Mesendoderm (in vitro differentiated cells): ENCODE measurements around the gene SULF2.

ENCODE experiments used
- DNase-seq: peaks from one replicate; pipeline ENCODE4 v3.0.0; 2013
- H2AK5ac ChIP-seq: 2 replicates; pipeline ENCODE4 v1.6.1; 2013; ENCODE audit warnings: low read length, inconsistent platforms
- H2BK120ac ChIP-seq: 2 replicates; pipeline ENCODE4 v1.6.1; 2013; ENCODE audit warnings: low read depth, mild to moderate bottlenecking, low read length, moderate library complexity, mixed read lengths
- H2BK15ac ChIP-seq: replicated peaks from 2 replicates; pipeline ENCODE4 v1.6.1; 2013; ENCODE audit warnings: low read depth, mild to moderate bottlenecking, moderate library complexity
- H2BK5ac ChIP-seq: 2 replicates; pipeline ENCODE4 v1.6.1; 2013; ENCODE audit warnings: low read length, inconsistent platforms
- H3K18ac ChIP-seq: 2 replicates; pipeline ENCODE4 v1.6.1; 2013; ENCODE audit warnings: mild to moderate bottlenecking, low read length, mixed read lengths
- H3K23ac ChIP-seq: one replicate; pipeline ENCODE4 v1.6.1; 2013; ENCODE audit warnings: low read length
- H3K27ac ChIP-seq: 2 replicates; pipeline ENCODE4 v1.5.1; 2013; ENCODE audit warnings: low read depth, mild to moderate bottlenecking, inconsistent platforms, low read length, moderate library complexity
- H3K27me3 ChIP-seq: 2 replicates; pipeline ENCODE4 v1.6.1; 2013; ENCODE audit warnings: low read length, control low read depth, mild to moderate bottlenecking, inconsistent platforms; ENCODE audit not compliant: insufficient read depth, poor library complexity
- H3K36me3 ChIP-seq: 2 replicates; pipeline ENCODE4 v1.6.1; 2013; ENCODE audit warnings: low read length, inconsistent platforms; ENCODE audit not compliant: control insufficient read depth, insufficient read depth
- H3K4ac ChIP-seq: one replicate; pipeline ENCODE4 v1.6.1; 2013; ENCODE audit warnings: low read depth, mild to moderate bottlenecking, low read length, moderate library complexity
- H3K4me1 ChIP-seq: 2 replicates; pipeline ENCODE4 v1.6.1; 2013; ENCODE audit warnings: low read depth, low read length, inconsistent platforms; ENCODE audit not compliant: control insufficient read depth
- H3K4me2 ChIP-seq: 2 replicates; pipeline ENCODE4 v1.6.1; 2013; ENCODE audit warnings: low read length
- H3K4me3 ChIP-seq: 2 replicates; pipeline ENCODE4 v1.5.1; 2013; ENCODE audit warnings: mild to moderate bottlenecking, low read length
- H3K56ac ChIP-seq: one replicate; pipeline ENCODE4 v1.6.1; 2013; ENCODE audit warnings: low read length
- H3K79me1 ChIP-seq: 2 replicates; pipeline ENCODE4 v1.6.1; 2013; ENCODE audit warnings: low read length, inconsistent platforms
- H3K79me2 ChIP-seq: 2 replicates; pipeline ENCODE4 v1.6.1; 2013; ENCODE audit warnings: mild to moderate bottlenecking, low read length; ENCODE audit not compliant: control insufficient read depth, insufficient read depth
- H3K9ac ChIP-seq: 2 replicates; pipeline ENCODE4 v1.6.1; 2013; ENCODE audit warnings: low read length, inconsistent platforms
- H4K5ac ChIP-seq: one replicate; pipeline ENCODE4 v1.6.1; 2013; ENCODE audit warnings: low read length
- H4K8ac ChIP-seq: one replicate; pipeline ENCODE4 v1.6.1; 2013; ENCODE audit warnings: low read depth, mild to moderate bottlenecking, control low read depth, low read length, moderate library complexity
- WGBS: extraction: QIAGEN DNeasy Blood & Tissue Kit; methylation state at CpG from one replicate; pipeline ENCODE4 v1.1.7; 2013; ENCODE audit warnings: low lambda C conversion rate, missing lambda C conversion rate; ENCODE audit not compliant: insufficient coverage; ENCODE audit errors: extremely low coverage; 5-methylcytosine and 5-hydroxymethylcytosine counted together

The SULF2 gene

DNA sequence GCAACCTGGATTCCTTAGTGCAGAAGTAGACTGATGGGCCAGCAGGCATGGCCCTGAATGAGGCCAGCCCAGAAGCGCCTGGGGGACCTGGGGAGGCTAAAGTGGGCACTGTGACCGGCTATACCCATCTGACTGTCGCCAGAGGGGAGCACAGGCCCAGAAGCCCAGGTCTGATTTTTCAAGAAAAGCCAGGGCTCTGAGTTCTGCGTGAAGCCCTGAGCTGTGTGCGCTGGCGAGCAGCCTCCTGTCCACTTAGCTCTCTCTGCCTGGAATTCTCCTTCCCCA is 111.7 kb downstream of the SULF2 start:
- WGBS: no CpG with 5 or more reads among the region's 6 CpGs
- DNase-seq: no peak

GRCh38 chr20:47672886-47673670 is 112.2 kb downstream of the SULF2 start:
- Histone ChIP-seq H3K4me3 (no peak overlapping the region), H2BK5ac (no peak overlapping the region), H4K8ac (no peak overlapping the region), H3K4me1 (no peaks in the 10 kb centered on the region), H4K5ac (no peak overlapping the region), H3K9ac (no peak overlapping the region), H3K36me3 (no peaks in the 10 kb centered on the region), H3K4ac (no peak overlapping the region), H2BK120ac (no peak overlapping the region), H3K79me2 (no peaks in the 10 kb centered on the region), H2BK15ac (no peak overlapping the region), H3K4me2 (no peak overlapping the region), H2AK5ac (no peak overlapping the region), H3K18ac (no peak overlapping the region), H3K79me1 (no peaks in the 10 kb centered on the region), H3K23ac (no peak overlapping the region), H3K27me3 (no peaks in the 10 kb centered on the region), H3K56ac (no peak overlapping the region), H3K27ac (no peak overlapping the region)
- WGBS: no CpG with 5 or more reads among the region's 16 CpGs
- DNase-seq: no peak

More for the DNA sequence above, 111.7 kb downstream of the SULF2 start:
- no peaks in the 10 kb centered on the region for H3K4me1 ChIP-seq
- H3K18ac ChIP-seq: no peak overlapping the region
- no peak overlapping the region for H2BK5ac ChIP-seq
- H3K27ac ChIP-seq: no peak overlapping the region
- no peaks in the 10 kb centered on the region for H3K79me1 ChIP-seq
- no peak overlapping the region for H3K4me2 ChIP-seq
- no peak overlapping the region for H3K56ac ChIP-seq
- no peaks in the 10 kb centered on the region for H3K36me3 ChIP-seq
- no peak overlapping the region for H4K8ac ChIP-seq
- H2BK120ac ChIP-seq: no peak overlapping the region
- H3K27me3 ChIP-seq: no peaks in the 10 kb centered on the region
- no peak overlapping the region for H2BK15ac ChIP-seq
- H3K23ac ChIP-seq: no peak overlapping the region
- no peak overlapping the region for H2AK5ac ChIP-seq
- H3K9ac ChIP-seq: no peak overlapping the region
- no peaks in the 10 kb centered on the region for H3K79me2 ChIP-seq
- H3K4me3 ChIP-seq: no peak overlapping the region
- H4K5ac ChIP-seq: no peak overlapping the region
- no peak overlapping the region for H3K4ac ChIP-seq

- DNase-seq: no peak
- no peak overlapping the region for H3K27ac ChIP-seq
- H3K4me1 ChIP-seq: no peaks in the 10 kb centered on the region
- H3K27me3 ChIP-seq: no peaks in the 10 kb centered on the region
- H3K18ac ChIP-seq: no peak overlapping the region
- H3K4me3 ChIP-seq: no peak overlapping the region
- H2BK15ac ChIP-seq: no peak overlapping the region
- no peak overlapping the region for H4K5ac ChIP-seq
- no peak overlapping the region for H3K4ac ChIP-seq
- H2BK5ac ChIP-seq: no peak overlapping the region
- no peak overlapping the region for H3K56ac ChIP-seq
- no peak overlapping the region for H2AK5ac ChIP-seq
- no peaks in the 10 kb centered on the region for H3K36me3 ChIP-seq
- H4K8ac ChIP-seq: no peak overlapping the region
- H3K79me2 ChIP-seq: no peaks in the 10 kb centered on the region
- no peak overlapping the region for H2BK120ac ChIP-seq
- H3K79me1 ChIP-seq: no peaks in the 10 kb centered on the region
- H3K23ac ChIP-seq: no peak overlapping the region
- WGBS: no CpG with 5 or more reads among the region's 15 CpGs
- H3K4me2 ChIP-seq: no peak overlapping the region
- H3K9ac ChIP-seq: no peak overlapping the region
Measured at GRCh38 chr20:47672166-47672565, 113.1 kb downstream of the SULF2 start.

DNA sequence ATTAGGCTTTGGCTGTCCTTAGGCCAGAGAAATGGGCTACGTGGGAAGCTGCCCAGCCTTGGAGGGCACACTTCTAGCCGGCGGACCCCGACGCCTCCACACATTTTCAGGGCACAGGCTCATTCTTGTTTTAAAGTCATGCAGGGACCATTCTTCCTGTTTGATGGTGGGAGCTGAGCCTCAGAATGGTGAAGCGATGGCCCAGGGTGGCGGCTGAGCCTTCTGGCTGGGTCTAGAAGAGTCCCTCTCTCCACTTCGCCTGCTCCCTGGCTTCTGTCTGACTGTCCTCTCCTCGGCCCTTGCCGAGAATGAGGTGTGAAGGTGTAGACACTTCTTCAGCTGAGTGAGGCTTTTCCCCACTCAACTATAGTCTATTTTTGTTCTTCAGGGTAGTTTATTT is 114.4 kb downstream of the SULF2 start:
- Histone ChIP-seq H3K23ac (no peak overlapping the region), H2BK15ac (no peak overlapping the region), H3K4me3 (no peak overlapping the region), H3K4ac (no peak overlapping the region), H3K56ac (no peak overlapping the region), H3K4me1 (no peaks in the 10 kb centered on the region), H3K79me1 (no peaks in the 10 kb centered on the region), H3K18ac (no peak overlapping the region), H3K4me2 (no peak overlapping the region), H2AK5ac (no peak overlapping the region), H2BK5ac (no peak overlapping the region), H3K27ac (no peak overlapping the region), H2BK120ac (no peak overlapping the region), H4K8ac (no peak overlapping the region), H4K5ac (no peak overlapping the region), H3K79me2 (no peaks in the 10 kb centered on the region), H3K36me3 (no peaks in the 10 kb centered on the region), H3K9ac (no peak overlapping the region), H3K27me3 (no peaks in the 10 kb centered on the region)
- WGBS: no CpG with 5 or more reads among the region's 10 CpGs
- DNase-seq: no peak

DNA sequence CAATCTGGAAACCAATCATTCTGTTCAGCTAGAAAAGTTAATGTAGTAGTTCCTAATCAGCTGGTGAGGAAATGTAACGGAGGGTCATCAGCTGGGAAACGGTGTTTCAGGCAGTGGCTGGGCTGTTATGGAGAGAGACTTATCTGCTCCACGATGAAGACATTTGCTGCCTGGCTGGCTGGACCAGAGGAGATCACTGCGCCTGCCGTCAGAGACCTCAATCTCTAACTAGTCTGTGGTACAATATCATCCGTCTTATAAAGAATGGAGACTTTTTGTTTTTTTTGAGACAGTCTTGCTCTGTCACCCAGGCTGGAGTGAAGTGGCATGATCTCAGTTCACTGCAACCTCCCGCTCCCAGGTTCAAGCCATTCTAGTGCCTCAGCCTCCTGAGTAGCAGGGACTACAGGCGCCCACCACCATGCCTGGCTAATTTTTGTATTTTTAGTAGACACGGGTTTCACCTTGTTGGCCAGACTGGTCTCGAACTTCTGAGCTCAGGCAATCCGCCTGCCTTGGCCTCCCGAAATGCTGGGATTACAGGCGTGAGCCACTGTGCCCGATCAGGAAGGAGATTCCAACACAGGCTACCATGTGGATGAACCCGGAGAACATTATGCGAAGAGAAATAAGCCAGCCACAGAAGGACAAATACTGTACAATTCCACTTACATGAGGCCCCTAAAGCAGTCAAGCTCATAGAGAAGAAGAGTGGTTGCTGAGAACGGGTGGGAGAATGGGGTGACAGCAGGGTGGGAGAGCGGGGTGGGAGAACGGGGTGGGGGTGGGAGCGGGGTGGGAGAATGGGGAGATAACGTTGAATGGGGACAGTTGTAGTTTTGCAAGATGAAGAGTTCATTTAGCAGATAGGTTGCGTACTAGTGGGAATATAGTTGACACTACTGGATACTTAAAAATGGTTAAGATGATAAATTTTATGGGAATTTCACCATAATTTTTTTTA is 115.1 kb downstream of the SULF2 start:
- Histone ChIP-seq H3K18ac (no peak overlapping the region), H3K36me3 (no peaks in the 10 kb centered on the region), H2BK5ac (no peak overlapping the region), H3K27me3 (no peaks in the 10 kb centered on the region), H3K56ac (no peak overlapping the region), H4K5ac (no peak overlapping the region), H3K79me2 (no peaks in the 10 kb centered on the region), H3K4me3 (no peak overlapping the region), H2BK15ac (no peak overlapping the region), H3K23ac (no peak overlapping the region), H3K4ac (no peak overlapping the region), H3K4me1 (no peaks in the 10 kb centered on the region), H2BK120ac (no peak overlapping the region), H4K8ac (no peak overlapping the region), H3K9ac (no peak overlapping the region), H3K27ac (no peak overlapping the region), H3K4me2 (no peak overlapping the region), H3K79me1 (no peaks in the 10 kb centered on the region), H2AK5ac (no peak overlapping the region)
- WGBS: no CpG with 5 or more reads among the region's 22 CpGs
- no peak for DNase-seq
